OCI-LY3 (cell line): ENCODE measurements around the gene GPR158.

Experiments used
- H2AFZ ChIP-seq: fragments of 200-600, 300-600 bp; shearing (Covaris generic); 2 replicates; pipeline ENCODE4 v1.6.0; 2014; ENCODE audit warnings: antibody characterized with exemption, low read depth, low read length
- H3K27ac ChIP-seq: fragments of 200-600, 300-600 bp; sonication (generic); 2 replicates; pipeline ENCODE4 v1.5.1; 2014; ENCODE audit warnings: mild to moderate bottlenecking, low read length, moderate library complexity, mixed read lengths
- H3K27me3 ChIP-seq: fragments of 200-600, 300-600 bp; sonication (generic); 2 replicates; pipeline ENCODE4 v1.6.1; 2014; ENCODE audit warnings: low read depth, low read length, mixed read lengths
- H3K36me3 ChIP-seq: fragments of 200-600, 300-600 bp; sonication (generic); replicated peaks from 2 replicates; pipeline ENCODE3; 2014; ENCODE audit warnings: low read depth, low read length, mixed read lengths
- H3K4me1 ChIP-seq: fragments of 300-600, 200-600 bp; sonication (generic); 2 replicates; pipeline ENCODE4 v1.6.1; 2014; ENCODE audit warnings: low read length, mixed read lengths
- H3K4me2 ChIP-seq: fragments of 200-600, 300-600 bp; sonication (generic); 2 replicates; pipeline ENCODE4 v1.6.1; 2014; ENCODE audit warnings: low read length, mixed read lengths
- H3K4me3 ChIP-seq: fragments of 300-600, 200-600 bp; sonication (generic); 2 replicates; pipeline ENCODE4 v1.5.1; 2014; ENCODE audit warnings: antibody characterized with exemption, mild to moderate bottlenecking, low read length, moderate library complexity
- H3K79me2 ChIP-seq: fragments of 300-600, 200-600 bp; shearing (Covaris generic); 2 replicates; pipeline ENCODE4 v1.6.1; 2014; ENCODE audit warnings: mild to moderate bottlenecking, low read length, mixed read lengths
- H3K9ac ChIP-seq: fragments of 300-600, 200-600 bp; shearing (Covaris generic); 2 replicates; pipeline ENCODE4 v1.6.0; 2014; ENCODE audit warnings: mild to moderate bottlenecking, low read length, moderate library complexity
- H3K9me3 ChIP-seq: fragments of 200-600, 300-600 bp; shearing (Covaris generic); 2 replicates; pipeline ENCODE4 v1.6.1; 2014; ENCODE audit warnings: low read length, mixed read lengths; ENCODE audit not compliant: insufficient read depth
- H4K20me1 ChIP-seq: fragments of 200-600, 300-600 bp; sonication (generic); 2 replicates; pipeline ENCODE4 v1.6.1; 2016; ENCODE audit warnings: low read length, mixed read lengths; ENCODE audit not compliant: insufficient read depth
- CTCF ChIP-seq: fragments of 200-600, 300-600 bp; sonication (generic); IDR thresholded peaks from 2 replicates; pipeline ENCODE4 v1.5.1; 2014; ENCODE audit warnings: antibody characterized with exemption, low read length, low read depth
- EZH2phosphoT487 ChIP-seq: fragments of 200-600 bp; shearing (Covaris generic); IDR thresholded peaks from 2 replicates; pipeline ENCODE4 v1.6.1; 2018; ENCODE audit warnings: antibody characterized with exemption, mixed run types, low read depth

GPR158 gene

DNA sequence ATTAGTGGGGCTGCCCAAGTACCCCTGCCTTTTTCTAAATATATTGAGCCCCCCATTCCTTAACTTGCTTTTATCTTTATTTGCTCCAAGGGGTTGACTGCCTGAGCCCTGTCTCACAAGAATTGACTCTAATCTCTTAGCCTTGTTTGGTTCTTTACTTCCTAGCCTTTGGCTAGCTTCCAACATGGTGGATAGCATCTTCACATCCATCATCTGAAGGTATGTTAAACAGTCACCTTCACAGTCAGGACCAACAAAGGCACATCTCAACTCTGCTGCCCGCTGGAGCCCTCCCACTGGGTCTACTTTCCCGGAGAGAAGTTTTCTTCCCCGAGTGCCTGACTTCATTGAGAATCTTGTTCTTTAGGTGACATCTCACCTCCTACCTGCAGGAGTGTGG, 329.5 kb downstream of the GPR158 start:
- H3K27ac ChIP-seq: no peak overlapping the region
- no peaks in the 10 kb centered on the region for H3K9me3 ChIP-seq
- no peak for TF ChIP-seq EZH2phosphoT487
- TF ChIP-seq CTCF: no peak
- H3K79me2 ChIP-seq: no peaks in the 10 kb centered on the region
- H4K20me1 ChIP-seq: no peaks in the 10 kb centered on the region
- H3K4me1 ChIP-seq: no peaks in the 10 kb centered on the region
- H3K36me3 ChIP-seq: no peaks in the 10 kb centered on the region
- H3K9ac ChIP-seq: no peak overlapping the region
- no peak overlapping the region for H3K4me2 ChIP-seq
- no peak overlapping the region for H2AFZ ChIP-seq
- no peak overlapping the region for H3K4me3 ChIP-seq
- no peaks in the 10 kb centered on the region for H3K27me3 ChIP-seq

- Histone ChIP-seq H2AFZ (no peak overlapping the region), H3K9ac (no peak overlapping the region), H3K27me3 (no peaks in the 10 kb centered on the region), H3K9me3 (no peaks in the 10 kb centered on the region), H3K4me3 (no peak overlapping the region), H3K79me2 (no peaks in the 10 kb centered on the region), H3K36me3 (no peaks in the 10 kb centered on the region), H3K4me2 (no peak overlapping the region), H4K20me1 (no peaks in the 10 kb centered on the region), H3K4me1 (no peaks in the 10 kb centered on the region), H3K27ac (no peak overlapping the region)
- no peak for TF ChIP-seq CTCF
- TF ChIP-seq EZH2phosphoT487: no peak
Measured at GRCh38 chr10:25504838-25505237, 330.0 kb downstream of the GPR158 start.

- Histone ChIP-seq H3K9me3 (no peaks in the 10 kb centered on the region), H3K36me3 (no peaks in the 10 kb centered on the region), H3K4me1 (no peaks in the 10 kb centered on the region), H3K27ac (no peak overlapping the region), H3K4me2 (no peak overlapping the region), H4K20me1 (no peaks in the 10 kb centered on the region), H3K79me2 (no peaks in the 10 kb centered on the region), H3K4me3 (no peak overlapping the region), H3K27me3 (no peaks in the 10 kb centered on the region), H3K9ac (no peak overlapping the region), H2AFZ (no peak overlapping the region)
- TF ChIP-seq CTCF (no peak), EZH2phosphoT487 (no peak)
Measured at GRCh38 chr10:25505466-25505865, 330.7 kb downstream of the GPR158 start.

DNA sequence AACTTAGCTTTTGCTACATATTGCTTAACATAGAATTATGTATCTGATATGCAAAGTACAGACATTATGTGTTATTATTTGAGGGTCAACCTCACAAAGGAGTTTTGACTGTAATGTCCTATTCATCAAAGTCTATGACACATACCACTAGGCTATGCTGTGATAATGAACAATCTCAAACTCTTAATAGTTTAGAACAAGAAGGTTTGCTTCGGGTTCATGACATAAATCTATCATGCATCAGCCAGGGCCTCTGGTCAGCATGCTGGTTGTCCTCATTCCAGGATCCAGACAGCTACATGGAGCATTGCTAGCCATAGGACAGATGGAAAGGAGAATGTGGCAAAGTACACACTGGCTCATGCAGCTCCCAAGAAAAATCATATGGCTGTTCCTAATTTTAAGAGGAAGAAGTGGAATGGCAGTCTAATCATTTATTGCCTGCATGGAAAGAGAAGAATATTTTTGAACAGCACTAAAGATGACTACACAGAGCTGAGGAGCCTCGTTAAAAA, 332.1 kb downstream of the GPR158 start:
- no peak overlapping the region for H3K27ac ChIP-seq
- H3K4me2 ChIP-seq: no peak overlapping the region
- H3K4me1 ChIP-seq: no peaks in the 10 kb centered on the region
- H3K9me3 ChIP-seq: no peaks in the 10 kb centered on the region
- H3K27me3 ChIP-seq: no peaks in the 10 kb centered on the region
- H4K20me1 ChIP-seq: no peaks in the 10 kb centered on the region
- H3K4me3 ChIP-seq: no peak overlapping the region
- no peaks in the 10 kb centered on the region for H3K79me2 ChIP-seq
- no peak overlapping the region for H2AFZ ChIP-seq
- no peaks in the 10 kb centered on the region for H3K36me3 ChIP-seq
- H3K9ac ChIP-seq: no peak overlapping the region
- no peak for TF ChIP-seq EZH2phosphoT487
- no peak for TF ChIP-seq CTCF
